ENCODE measurements around the gene HSPG2. TPM values are rescaled to one million over a fixed set of nuclear protein-coding genes. Genes with fewer than 3 reads are reported as not detected.

Gene HSPG2
- total and polyA plus RNA-seq, 9 of the 15 experiments (the other 6 are each of a cell fraction or from before 2014, with no cell fraction given): 0.14 to 160 (median 15.7) TPM

DNA sequence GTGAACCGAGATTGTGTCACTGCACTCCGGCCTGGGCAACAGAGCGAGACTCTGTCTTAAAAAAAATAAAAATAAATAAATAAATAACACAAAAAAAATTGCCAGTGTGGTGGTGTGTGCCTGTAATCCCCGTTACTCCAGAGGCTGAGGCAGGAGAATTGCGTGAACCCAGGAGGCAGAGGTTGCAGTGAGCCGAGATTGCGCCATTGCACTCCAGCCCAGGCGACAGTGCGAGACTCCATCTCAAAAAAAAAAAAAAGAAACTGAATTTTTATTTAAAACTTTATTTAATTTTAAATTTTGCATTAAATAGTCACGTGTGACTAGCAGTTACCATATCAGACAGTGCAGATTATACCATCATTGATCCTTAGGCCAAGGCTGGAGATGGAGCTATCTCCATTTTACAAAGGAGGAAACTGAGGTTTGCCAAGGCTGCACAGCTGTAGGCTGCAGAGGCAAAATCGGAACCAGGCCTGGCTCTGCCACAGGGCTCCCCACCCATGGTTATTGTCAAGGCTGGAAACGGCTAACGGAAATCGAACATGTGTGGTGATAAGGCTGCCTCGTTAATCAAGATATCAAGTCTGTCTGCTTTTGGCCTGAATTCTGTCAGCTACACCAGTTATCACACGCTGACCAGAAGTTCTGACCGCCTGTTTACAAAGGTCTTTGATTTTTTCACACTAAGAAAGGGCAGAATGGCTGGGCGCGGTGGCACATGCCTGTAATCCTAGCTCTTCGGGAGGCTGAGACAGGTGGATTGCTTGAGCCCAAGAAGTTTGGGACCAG is 20.5 kb downstream of the HSPG2 start (continued):
- TF ChIP-seq PTTG1 (tag; IDR thresholded peaks at IDR 0.05; ENCODE audit: low read depth) (no peak), ZKSCAN8 (CRISPR knock-in tag; IDR thresholded peaks at IDR 0.05) (peak; percentile 76; the same call in 1 of the 2 replicates), CC2D1A (IDR thresholded peaks at IDR 0.05) (0 out of 2 replicates have a peak, but pooled peaks have one; percentile 36), EHMT2 (IDR thresholded peaks at IDR 0.05) (no peak), FOSL1 (tag; conservative IDR thresholded peaks at IDR 0.05) (peak; percentile 37; the same call in 1 of the 2 replicates), SIRT6 (IDR thresholded peaks at IDR 0.05; ENCODE audit: low read depth, low read length) (no peak), TEAD4 (IDR thresholded peaks at IDR 0.05; ENCODE audit: low read length) (peak; percentile 90), TEAD4 (CRISPR knock-in tag; IDR thresholded peaks at IDR 0.05; ENCODE audit: borderline replicate concordance) (no peak), ELF1 (tag; IDR thresholded peaks at IDR 0.05) (no peak), KDM1A (IDR thresholded peaks at IDR 0.05) (peak; percentile 95 to 97), ZNF140 (CRISPR knock-in tag; IDR thresholded peaks at IDR 0.05) (no peak), MTA1 (IDR thresholded peaks at IDR 0.05; ENCODE audit: borderline replicate concordance) (peak; percentile 66; the same call in 1 of the 2 replicates), SAFB (IDR thresholded peaks at IDR 0.05; ENCODE audit: borderline replicate concordance, low read depth, low read length) (no peak)
- TF ChIP-seq, protein P1, sequence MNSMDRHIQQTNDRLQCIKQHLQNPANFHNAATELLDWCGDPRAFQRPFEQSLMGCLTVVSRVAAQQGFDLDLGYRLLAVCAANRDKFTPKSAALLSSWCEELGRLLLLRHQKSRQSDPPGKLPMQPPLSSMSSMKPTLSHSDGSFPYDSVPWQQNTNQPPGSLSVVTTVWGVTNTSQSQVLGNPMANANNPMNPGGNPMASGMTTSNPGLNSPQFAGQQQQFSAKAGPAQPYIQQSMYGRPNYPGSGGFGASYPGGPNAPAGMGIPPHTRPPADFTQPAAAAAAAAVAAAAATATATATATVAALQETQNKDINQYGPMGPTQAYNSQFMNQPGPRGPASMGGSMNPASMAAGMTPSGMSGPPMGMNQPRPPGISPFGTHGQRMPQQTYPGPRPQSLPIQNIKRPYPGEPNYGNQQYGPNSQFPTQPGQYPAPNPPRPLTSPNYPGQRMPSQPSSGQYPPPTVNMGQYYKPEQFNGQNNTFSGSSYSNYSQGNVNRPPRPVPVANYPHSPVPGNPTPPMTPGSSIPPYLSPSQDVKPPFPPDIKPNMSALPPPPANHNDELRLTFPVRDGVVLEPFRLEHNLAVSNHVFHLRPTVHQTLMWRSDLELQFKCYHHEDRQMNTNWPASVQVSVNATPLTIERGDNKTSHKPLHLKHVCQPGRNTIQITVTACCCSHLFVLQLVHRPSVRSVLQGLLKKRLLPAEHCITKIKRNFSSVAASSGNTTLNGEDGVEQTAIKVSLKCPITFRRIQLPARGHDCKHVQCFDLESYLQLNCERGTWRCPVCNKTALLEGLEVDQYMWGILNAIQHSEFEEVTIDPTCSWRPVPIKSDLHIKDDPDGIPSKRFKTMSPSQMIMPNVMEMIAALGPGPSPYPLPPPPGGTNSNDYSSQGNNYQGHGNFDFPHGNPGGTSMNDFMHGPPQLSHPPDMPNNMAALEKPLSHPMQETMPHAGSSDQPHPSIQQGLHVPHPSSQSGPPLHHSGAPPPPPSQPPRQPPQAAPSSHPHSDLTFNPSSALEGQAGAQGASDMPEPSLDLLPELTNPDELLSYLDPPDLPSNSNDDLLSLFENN (IDR thresholded peaks at IDR 0.05; ENCODE audit: low read depth in 2 of 2, low read length in 2 of 2): peak in 1 of 2 experiments; percentile 62; a peak in 1 of 4 replicates
- TF ChIP-seq, protein P2, sequence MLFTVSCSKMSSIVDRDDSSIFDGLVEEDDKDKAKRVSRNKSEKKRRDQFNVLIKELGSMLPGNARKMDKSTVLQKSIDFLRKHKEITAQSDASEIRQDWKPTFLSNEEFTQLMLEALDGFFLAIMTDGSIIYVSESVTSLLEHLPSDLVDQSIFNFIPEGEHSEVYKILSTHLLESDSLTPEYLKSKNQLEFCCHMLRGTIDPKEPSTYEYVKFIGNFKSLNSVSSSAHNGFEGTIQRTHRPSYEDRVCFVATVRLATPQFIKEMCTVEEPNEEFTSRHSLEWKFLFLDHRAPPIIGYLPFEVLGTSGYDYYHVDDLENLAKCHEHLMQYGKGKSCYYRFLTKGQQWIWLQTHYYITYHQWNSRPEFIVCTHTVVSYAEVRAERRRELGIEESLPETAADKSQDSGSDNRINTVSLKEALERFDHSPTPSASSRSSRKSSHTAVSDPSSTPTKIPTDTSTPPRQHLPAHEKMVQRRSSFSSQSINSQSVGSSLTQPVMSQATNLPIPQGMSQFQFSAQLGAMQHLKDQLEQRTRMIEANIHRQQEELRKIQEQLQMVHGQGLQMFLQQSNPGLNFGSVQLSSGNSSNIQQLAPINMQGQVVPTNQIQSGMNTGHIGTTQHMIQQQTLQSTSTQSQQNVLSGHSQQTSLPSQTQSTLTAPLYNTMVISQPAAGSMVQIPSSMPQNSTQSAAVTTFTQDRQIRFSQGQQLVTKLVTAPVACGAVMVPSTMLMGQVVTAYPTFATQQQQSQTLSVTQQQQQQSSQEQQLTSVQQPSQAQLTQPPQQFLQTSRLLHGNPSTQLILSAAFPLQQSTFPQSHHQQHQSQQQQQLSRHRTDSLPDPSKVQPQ (CRISPR knock-in tag; IDR thresholded peaks at IDR 0.05; ENCODE audit: borderline replicate concordance): no peak
- TF ChIP-seq, protein P3, sequence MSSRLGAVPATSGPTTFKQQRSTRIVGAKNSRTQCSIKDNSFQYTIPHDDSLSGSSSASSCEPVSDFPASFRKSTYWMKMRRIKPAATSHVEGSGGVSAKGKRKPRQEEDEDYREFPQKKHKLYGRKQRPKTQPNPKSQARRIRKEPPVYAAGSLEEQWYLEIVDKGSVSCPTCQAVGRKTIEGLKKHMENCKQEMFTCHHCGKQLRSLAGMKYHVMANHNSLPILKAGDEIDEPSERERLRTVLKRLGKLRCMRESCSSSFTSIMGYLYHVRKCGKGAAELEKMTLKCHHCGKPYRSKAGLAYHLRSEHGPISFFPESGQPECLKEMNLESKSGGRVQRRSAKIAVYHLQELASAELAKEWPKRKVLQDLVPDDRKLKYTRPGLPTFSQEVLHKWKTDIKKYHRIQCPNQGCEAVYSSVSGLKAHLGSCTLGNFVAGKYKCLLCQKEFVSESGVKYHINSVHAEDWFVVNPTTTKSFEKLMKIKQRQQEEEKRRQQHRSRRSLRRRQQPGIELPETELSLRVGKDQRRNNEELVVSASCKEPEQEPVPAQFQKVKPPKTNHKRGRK (tag; IDR thresholded peaks at IDR 0.05): no peak
- TF ChIP-seq, protein P4, sequence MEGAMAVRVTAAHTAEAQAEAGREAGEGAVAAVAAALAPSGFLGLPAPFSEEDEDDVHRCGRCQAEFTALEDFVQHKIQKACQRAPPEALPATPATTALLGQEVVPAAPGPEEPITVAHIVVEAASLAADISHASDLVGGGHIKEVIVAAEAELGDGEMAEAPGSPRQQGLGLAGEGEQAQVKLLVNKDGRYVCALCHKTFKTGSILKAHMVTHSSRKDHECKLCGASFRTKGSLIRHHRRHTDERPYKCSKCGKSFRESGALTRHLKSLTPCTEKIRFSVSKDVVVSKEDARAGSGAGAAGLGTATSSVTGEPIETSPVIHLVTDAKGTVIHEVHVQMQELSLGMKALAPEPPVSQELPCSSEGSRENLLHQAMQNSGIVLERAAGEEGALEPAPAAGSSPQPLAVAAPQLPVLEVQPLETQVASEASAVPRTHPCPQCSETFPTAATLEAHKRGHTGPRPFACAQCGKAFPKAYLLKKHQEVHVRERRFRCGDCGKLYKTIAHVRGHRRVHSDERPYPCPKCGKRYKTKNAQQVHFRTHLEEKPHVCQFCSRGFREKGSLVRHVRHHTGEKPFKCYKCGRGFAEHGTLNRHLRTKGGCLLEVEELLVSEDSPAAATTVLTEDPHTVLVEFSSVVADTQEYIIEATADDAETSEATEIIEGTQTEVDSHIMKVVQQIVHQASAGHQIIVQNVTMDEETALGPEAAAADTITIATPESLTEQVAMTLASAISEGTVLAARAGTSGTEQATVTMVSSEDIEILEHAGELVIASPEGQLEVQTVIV (CRISPR knock-in tag; IDR thresholded peaks at IDR 0.05; ENCODE audit: borderline replicate concordance): no peak
